ENCODE measurements around the gene LRRC51. TPM values are rescaled to one million over a fixed set of nuclear protein-coding genes. Genes with fewer than 3 reads are reported as not detected.

The LRRC51 gene
- total RNA-seq, 1 donor from 2014 or later: 5.2 TPM

- Mint-ChIP-seq H3K27ac (peak overlapping the region; percentile 47), H3K27me3 (ENCODE audit: low read depth) (no peaks in the 10 kb centered on the region), H3K4me3 (no peak overlapping the region), H3K9me3 (no peaks in the 10 kb centered on the region), H3K36me3 (peaks cover 2% of the 10 kb centered on the region), H3K4me1 (peaks cover 12% of the 10 kb centered on the region)
- no peak for TF ChIP-seq CTCF (IDR thresholded peaks at IDR 0.05; ENCODE audit: unreplicated experiment)
- DNase-seq (ENCODE audit: low spot score in 2 of 2, unreplicated experiment in 2 of 2): no peak
These were observed 34.8 kb upstream of the LRRC51 start for GRCh38 chr11:72045849-72046248.

GRCh38 chr11:72048766-72049460, 31.7 kb upstream of the LRRC51 start:
- Mint-ChIP-seq H3K27ac (peak overlapping the region; percentile 88), H3K36me3 (peaks cover 2% of the 10 kb centered on the region)
- DNase-seq (ENCODE audit: low spot score in 2 of 2, unreplicated experiment in 2 of 2): no peak

GRCh38 chr11:72058416-72059034, 22.1 kb upstream of the LRRC51 start:
- no peak overlapping the region for H3K4me3 Mint-ChIP-seq
- peaks cover 4% of the 10 kb centered on the region for H3K36me3 Mint-ChIP-seq
- no peaks in the 10 kb centered on the region for H3K9me3 Mint-ChIP-seq
- H3K27ac Mint-ChIP-seq: peak overlapping the region; percentile 71
- H3K27me3 Mint-ChIP-seq (ENCODE audit: low read depth): no peaks in the 10 kb centered on the region
- DNase-seq (ENCODE audit: low spot score in 2 of 2, unreplicated experiment in 2 of 2): no peak
- H3K4me1 Mint-ChIP-seq: peaks cover 5% of the 10 kb centered on the region
- no peak for TF ChIP-seq CTCF (IDR thresholded peaks at IDR 0.05; ENCODE audit: unreplicated experiment)

More at GRCh38 chr11:72048766-72049460, 31.7 kb upstream of the LRRC51 start:
- Mint-ChIP-seq H3K4me1 (peaks cover 12% of the 10 kb centered on the region), H3K9me3 (no peaks in the 10 kb centered on the region), H3K27me3 (ENCODE audit: low read depth) (no peaks in the 10 kb centered on the region), H3K4me3 (no peak overlapping the region)
- no peak for TF ChIP-seq CTCF (IDR thresholded peaks at IDR 0.05; ENCODE audit: unreplicated experiment)

GRCh38 chr11:72061739-72062396, 18.8 kb upstream of the LRRC51 start:
- H3K27ac Mint-ChIP-seq: no peak overlapping the region
- DNase-seq (ENCODE audit: low spot score in 2 of 2, unreplicated experiment in 2 of 2): no peak
- H3K27me3 Mint-ChIP-seq (ENCODE audit: low read depth): no peaks in the 10 kb centered on the region
- H3K4me3 Mint-ChIP-seq: no peak overlapping the region
- peaks cover 5% of the 10 kb centered on the region for H3K4me1 Mint-ChIP-seq
- no peaks in the 10 kb centered on the region for H3K9me3 Mint-ChIP-seq
- H3K36me3 Mint-ChIP-seq: peaks cover 8% of the 10 kb centered on the region
- TF ChIP-seq CTCF (IDR thresholded peaks at IDR 0.05; ENCODE audit: unreplicated experiment): no peak

- Mint-ChIP-seq H3K27me3 (ENCODE audit: low read depth) (no peaks in the 10 kb centered on the region), H3K36me3 (peaks cover 8% of the 10 kb centered on the region), H3K4me1 (peaks cover 21% of the 10 kb centered on the region), H3K9me3 (no peaks in the 10 kb centered on the region), H3K4me3 (no peak overlapping the region), H3K27ac (no peak overlapping the region)
- no peak for TF ChIP-seq CTCF (IDR thresholded peaks at IDR 0.05; ENCODE audit: unreplicated experiment)
- no peak for DNase-seq (ENCODE audit: low spot score in 2 of 2, unreplicated experiment in 2 of 2)
These were observed 13.8 kb upstream of the LRRC51 start for GRCh38 chr11:72066855-72067254.

Data from mesothelial cell of epicardium (in vitro differentiated cells).